GM12878 (cell line): ENCODE results near the gene DNAJC17. TPM values are rescaled to one million over a fixed set of nuclear protein-coding genes. Genes with fewer than 3 reads are reported as not detected.

Source experiments
- ATAC-seq: fragments of 200-7000 bp; cut with Tn5 transposase; 3 replicates; pipeline ENCODE4 v1.9.1; 2020; ENCODE audit warnings: mild to moderate bottlenecking, moderate library complexity
- BruUV-seq: library from RNA; stranded (reverse); fragments of 400-500 nt; replicated peaks from 2 replicates; lab custom pipeline; 2021; lab: Mats Ljungman, UMichigan
- CTCF ChIA-PET: fragments of 300-600 bp; sonication (Branson Sonifier 250); formaldehyde crosslinking; extraction: SDS; loops from one replicate; lab custom pipeline; 2021; ENCODE audit warnings: inconsistent platforms; lab: Yijun Ruan, JAX
- POLR2A ChIA-PET: fragments of 350-600 bp; formaldehyde crosslinking; extraction: SDS; loops from one replicate; lab custom pipeline; 2021; ENCODE audit warnings: inconsistent platforms; lab: Charles Lee
- RAD21 ChIA-PET: fragments of 300-600 bp; sonication (Branson Sonifier 250); formaldehyde crosslinking; loops from one replicate; lab custom pipeline; 2023; ENCODE audit warnings: antibody characterized with exemption; ENCODE audit not compliant: unreplicated experiment; lab: Charles Lee
- SMC1A ChIA-PET: fragments of 300-600 bp; sonication (Branson Sonifier 250); formaldehyde crosslinking; loops from one replicate; lab custom pipeline; 2023; ENCODE audit not compliant: unreplicated experiment, uncharacterized antibody; lab: Charles Lee
- DNase-seq: peaks from one replicate; pipeline ENCODE4 v3.0.0-alpha.2; 2011; ENCODE audit warnings: low read depth, low spot score
- FAIRE-seq: peaks from 3 replicates; lab custom pipeline; 2011; peaks lifted over from hg19 to GRCh38; lab: Jason Lieb, UNC
- H2AFZ ChIP-seq: 2 replicates; pipeline ENCODE4 v1.6.0; 2011; ENCODE audit warnings: low read depth, low read length, control low read depth; ENCODE audit not compliant: control insufficient read depth
- H3K27ac ChIP-seq: 2 replicates; pipeline ENCODE4 v1.5.1; 2011; ENCODE audit warnings: control low read depth; ENCODE audit not compliant: control insufficient read depth, insufficient read depth
- H3K27me3 ChIP-seq, 2 experiments: replicated peaks in 1 of 2; 2 replicates each; pipeline versions ENCODE4 v1.6.0 to v1.6.1; 2011; ENCODE audit warnings: low read length in 1 of 2; ENCODE audit not compliant: control insufficient read depth in 2 of 2, insufficient read depth in 2 of 2
- H3K36me3 ChIP-seq, 2 experiments: 2 replicates each; pipeline ENCODE4 v1.5.1; 2011; ENCODE audit warnings: low read length in 1 of 2; ENCODE audit not compliant: control insufficient read depth in 2 of 2, insufficient read depth in 2 of 2
- H3K4me1 ChIP-seq: 2 replicates; pipeline ENCODE4 v1.6.1; 2011; ENCODE audit warnings: mild to moderate bottlenecking, low read length, moderate library complexity, mixed read lengths; ENCODE audit not compliant: control insufficient read depth, insufficient read depth
- H3K4me2 ChIP-seq: 2 replicates; pipeline ENCODE4 v1.6.0; 2011; ENCODE audit warnings: control low read depth; ENCODE audit not compliant: control insufficient read depth, insufficient read depth
- H3K4me3 ChIP-seq: fragments of 200-600 bp; sonication (generic); 2 replicates; pipeline ENCODE4 v1.5.1; 2016
- H3K79me2 ChIP-seq: 2 replicates; pipeline ENCODE4 v1.6.0; 2011; ENCODE audit warnings: low read length; ENCODE audit not compliant: control insufficient read depth, insufficient read depth
- H3K9ac ChIP-seq: 2 replicates; pipeline ENCODE4 v1.8.0; 2011; ENCODE audit warnings: low read length, control low read depth, mixed read lengths; ENCODE audit not compliant: control insufficient read depth, insufficient read depth
- H3K9me3 ChIP-seq: replicated peaks from 3 replicates; pipeline ENCODE4 v1.5.1; 2011; ENCODE audit warnings: mild to moderate bottlenecking, low read length; ENCODE audit not compliant: control insufficient read depth, insufficient read depth
- H4K20me1 ChIP-seq: 2 replicates; pipeline ENCODE4 v1.6.0; 2011; ENCODE audit not compliant: control insufficient read depth, insufficient read depth
- ASH2L ChIP-seq: fragments of 300-600, 200-600 bp; sonication (generic); IDR thresholded peaks from 2 replicates; pipeline ENCODE4 v1.6.1; 2017; ENCODE audit warnings: low read depth, mild to moderate bottlenecking, borderline replicate concordance
- BMI1 ChIP-seq: fragments of 450-650 bp; IDR thresholded peaks from 2 replicates; pipeline ENCODE4 v1.6.1; 2016; ENCODE audit warnings: mild to moderate bottlenecking, moderate library complexity, borderline replicate concordance
- GATAD2B ChIP-seq: fragments of 450-650 bp; conservative IDR thresholded peaks from 2 replicates; pipeline ENCODE4 v1.6.1; 2017; ENCODE audit warnings: low read depth, mild to moderate bottlenecking, moderate library complexity
- LARP7 ChIP-seq: fragments of 450-650 bp; IDR thresholded peaks from 2 replicates; pipeline ENCODE4 v1.6.1; 2017; ENCODE audit warnings: mild to moderate bottlenecking
- PML ChIP-seq: IDR thresholded peaks from 2 replicates; pipeline ENCODE4 v1.6.1; 2012; ENCODE audit warnings: low read length, inconsistent platforms
- POU2F2 ChIP-seq: IDR thresholded peaks from 3 replicates; pipeline ENCODE4 v1.6.1; 2011; ENCODE audit warnings: low read depth, mild to moderate bottlenecking, low read length, borderline replicate concordance
- RUNX3 ChIP-seq: IDR thresholded peaks from 2 replicates; pipeline ENCODE4 v1.6.1; 2012; ENCODE audit warnings: low read length, inconsistent platforms
- SIX5 ChIP-seq: IDR thresholded peaks from 2 replicates; pipeline ENCODE4 v1.6.1; 2011; ENCODE audit warnings: mild to moderate bottlenecking, low read depth, low read length, moderate library complexity; ENCODE audit not compliant: severe bottlenecking
- SMAD1 ChIP-seq: fragments of 450-650 bp; IDR thresholded peaks from 2 replicates; pipeline ENCODE4 v1.6.1; 2018; ENCODE audit warnings: mild to moderate bottlenecking, low read depth; ENCODE audit not compliant: partially characterized antibody
- SMAD5 ChIP-seq: IDR thresholded peaks from 2 replicates; pipeline ENCODE4 v1.6.1; 2016; ENCODE audit warnings: antibody characterized with exemption, low read depth
- STAT1 ChIP-seq: fragments of 450-650 bp; conservative IDR thresholded peaks from 2 replicates; pipeline ENCODE4 v1.6.1; 2014; ENCODE audit warnings: antibody characterized with exemption, mild to moderate bottlenecking
- STAT3 ChIP-seq: IDR thresholded peaks from 2 replicates; pipeline ENCODE4 v1.6.1; 2011; ENCODE audit warnings: low read depth, low read length, improper control_type of control experiment
- TAF1 ChIP-seq: IDR thresholded peaks from 2 replicates; pipeline ENCODE4 v1.6.1; 2011; ENCODE audit warnings: mild to moderate bottlenecking, low read depth, low read length, borderline replicate concordance
- TCF7 ChIP-seq: IDR thresholded peaks from 2 replicates; pipeline ENCODE4 v1.6.1; 2014; ENCODE audit warnings: antibody characterized with exemption, borderline replicate concordance
- WGBS: methylation state at CpG from one replicate; pipeline ENCODE4 v1.1.6; 2016; ENCODE audit warnings: low lambda C conversion rate; ENCODE audit not compliant: insufficient replicate concordance, insufficient coverage; ENCODE audit errors: missing lambda C conversion rate; 5-methylcytosine and 5-hydroxymethylcytosine counted together
- in situ Hi-C: fragments of 300-500 bp; cut with MboI; formaldehyde crosslinking; loops from 9 replicates; pipeline ENCODE4 v1.14.3; 2018; ENCODE audit warnings: mixed read lengths
- intact Hi-C: fragments of 100-400 bp; cut with micrococcal nuclease; formaldehyde crosslinking; loops from one replicate; pipeline ENCODE4 v1.14.2; 2022; ENCODE audit not compliant: unreplicated experiment
- polyA plus RNA-seq, 11 experiments: library from polyadenylated mRNA; depleted of rRNA in 4 of 11; unstranded in 6 of 11; stranded (reverse) in 5 of 11; fragments of >200 nt; fragmentation: Nextera tagmentation in 4 of 11; fragmentation: Illumina TruSeq in 1 of 11; extraction: Ambion mirVana in 4 of 11; extraction: Trizol in 1 of 11; gene quantifications; 1 replicate in 1 of 11; 2 replicates in 10 of 11; pipeline versions ENCODE4 v1.2.1 to v1.2.3, GENCODE V29; 2011 to 2016; ENCODE audit warnings: inconsistent platforms in 2 of 11, missing spikeins in 2 of 11, low read depth in 1 of 11
- total RNA-seq, 4 experiments: library from RNA; depleted of rRNA in 3 of 4; stranded (reverse); fragments of >200 nt in 3 of 4; fragmentation: Illumina TruSeq in 1 of 4; extraction: Trizol in 1 of 4; gene quantifications; 2 replicates each; pipeline versions ENCODE4 v1.2.1 to v1.2.3, GENCODE V29; 2013 to 2021
- TF ChIP-seq, protein P1 (sequence below): fragments of 450-650 bp; IDR thresholded peaks from 2 replicates; pipeline ENCODE4 v1.6.1; 2016; ENCODE audit warnings: mild to moderate bottlenecking
- TF ChIP-seq, protein P2 (sequence below): fragments of 450-650 bp; IDR thresholded peaks from 2 replicates; pipeline ENCODE4 v1.6.1; 2017; ENCODE audit warnings: borderline replicate concordance
- TF ChIP-seq, protein P3 (sequence below): fragments of 450-650 bp; formaldehyde crosslinking; IDR thresholded peaks from 2 replicates; pipeline ENCODE4 v1.4.0; 2020; ENCODE audit warnings: mild to moderate bottlenecking, moderate library complexity

The DNAJC17 gene
- total and polyA plus RNA-seq, 10 of the 15 experiments (the other 5 are each of a cell fraction or from before 2014, with no cell fraction given) = 6.1 to 62.8 (median 45.4) TPM

DNA sequence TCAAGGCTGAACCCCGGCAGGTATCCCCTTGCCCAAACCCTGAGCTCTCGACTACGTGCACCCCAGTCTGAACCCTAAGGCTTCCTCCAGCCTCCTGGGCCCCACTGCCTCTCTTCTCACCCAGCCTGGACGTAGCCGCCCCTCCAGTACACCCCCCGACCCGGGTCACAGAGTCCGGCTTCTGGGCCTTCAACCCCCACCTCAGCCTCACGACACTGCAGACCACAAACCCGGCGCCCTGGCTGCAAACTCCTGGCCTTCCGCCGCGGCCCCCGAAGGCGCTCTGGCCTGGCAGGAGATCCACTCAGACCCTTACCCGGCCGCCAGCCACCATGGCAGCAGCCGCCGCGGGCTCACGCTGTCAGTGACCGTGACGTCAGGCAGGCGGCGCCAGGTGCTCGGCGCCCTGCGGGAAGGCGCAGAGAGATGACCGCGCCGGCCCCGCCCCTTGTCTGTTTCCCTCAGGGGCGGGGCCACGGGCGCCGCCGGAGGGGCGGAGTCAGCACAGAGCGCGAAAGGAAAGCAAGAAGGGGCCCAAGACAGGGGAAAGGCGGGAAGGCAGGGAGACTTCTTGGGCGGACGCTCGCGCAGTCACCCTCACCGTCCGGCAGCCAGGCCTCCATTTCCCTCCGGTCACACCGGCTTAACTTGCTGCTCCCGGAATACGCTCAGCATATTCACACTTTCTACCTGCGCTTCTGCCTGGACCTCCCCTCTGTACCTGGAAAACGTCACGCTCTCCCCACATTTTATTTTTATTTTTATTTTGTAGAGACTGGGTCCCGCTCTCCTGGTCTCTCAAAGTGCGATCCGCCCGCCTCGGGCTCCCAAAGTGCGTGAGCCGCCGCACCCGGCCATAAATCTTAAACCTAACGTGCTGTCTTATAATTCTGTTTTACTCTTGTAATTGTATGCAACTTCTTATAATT lies 52.1 kb downstream of the DNAJC17 start, which contains the start of gene RMDN3:
RMDN3 (minus strand) TSS at position 372 of the 929 bp plus-strand sequence. CDS start 471 bp downstream, outside the sequence.
- peak; percentile 89 for ATAC-seq
- H3K79me2 ChIP-seq = peaks cover 21% of the 10 kb centered on the region
- H3K27me3 ChIP-seq = no peaks in the 10 kb centered on the region
- ChIA-PET POLR2A (interaction anchor here (1.4 to 2.1 kb wide), 3 partner anchors 10 to 60 kb away, joined by 4 to 12 read pairs (median 8); partner anchors contain the start of genes C15orf62 and RAD51), RAD21 (no interaction called here), CTCF (interaction anchor here (1.4 to 1.7 kb wide), 2 partner anchors 11 to 15 kb away, joined by 4 read pairs; partner anchors contain the start of gene C15orf62), SMC1A (interaction anchor here (1.8 kb wide), 1 partner anchor 10 kb away, joined by 6 read pairs; no protein-coding TSS in a partner anchor)
- in situ Hi-C loops (loop anchor here (5.0 kb wide), 1 partner anchor 58 kb away; the partner anchor contains the start of gene RAD51), intact Hi-C loops (loop anchor here (1.0 to 5.0 kb wide), 3 partner anchors 60 to 163 kb away; partner anchors contain the start of genes KNL1, RAD51 and VPS18)
- peak within 1 kb of the TSS; percentile 94 for H2AFZ ChIP-seq
- H4K20me1 ChIP-seq = no peaks in the 10 kb centered on the region
- WGBS = under 1% methylated on average over 66 of the region's 66 CpGs
- DNase-seq = peak; percentile 69
- TSS peak; percentile 99 for BruUV-seq
- H3K9ac ChIP-seq = peak within 1 kb of the TSS; percentile 86
- H3K9me3 ChIP-seq = no peaks in the 10 kb centered on the region
- peak within 1 kb of the TSS; percentile 86 for H3K27ac ChIP-seq
- H3K4me1 ChIP-seq = peaks cover 3% of the 10 kb centered on the region
- peak; percentile 71 for FAIRE-seq
- peak within 1 kb of the TSS; percentile 91 for H3K4me3 ChIP-seq
- H3K4me2 ChIP-seq = peak within 1 kb of the TSS; percentile 88
- H3K36me3 ChIP-seq = peaks cover 3 to 6% of the 10 kb centered on the region in 2 experiments; a peak in 3 of 4 replicates
- TF ChIP-seq SMAD5 (0 out of 2 replicates have a peak, but pooled peaks have one; percentile 54), GATAD2B (peak; percentile 40; the same call in 1 of the 2 replicates), PML (peak; percentile 77; the same call in 1 of the 2 replicates), BMI1 (no peak), TCF7 (no peak), SIX5 (peak; percentile 51), SMAD1 (peak; percentile 37), RUNX3 (peak; percentile 75), ASH2L (no peak), POU2F2 (no peak), STAT1 (peak; percentile 98), TAF1 (peak; percentile 81), STAT3 (no peak), LARP7 (peak; percentile 71; the same call in 1 of the 2 replicates)
- TF ChIP-seq, protein P1, sequence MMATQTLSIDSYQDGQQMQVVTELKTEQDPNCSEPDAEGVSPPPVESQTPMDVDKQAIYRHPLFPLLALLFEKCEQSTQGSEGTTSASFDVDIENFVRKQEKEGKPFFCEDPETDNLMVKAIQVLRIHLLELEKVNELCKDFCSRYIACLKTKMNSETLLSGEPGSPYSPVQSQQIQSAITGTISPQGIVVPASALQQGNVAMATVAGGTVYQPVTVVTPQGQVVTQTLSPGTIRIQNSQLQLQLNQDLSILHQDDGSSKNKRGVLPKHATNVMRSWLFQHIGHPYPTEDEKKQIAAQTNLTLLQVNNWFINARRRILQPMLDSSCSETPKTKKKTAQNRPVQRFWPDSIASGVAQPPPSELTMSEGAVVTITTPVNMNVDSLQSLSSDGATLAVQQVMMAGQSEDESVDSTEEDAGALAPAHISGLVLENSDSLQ = peak; percentile 74
- TF ChIP-seq, protein P2, sequence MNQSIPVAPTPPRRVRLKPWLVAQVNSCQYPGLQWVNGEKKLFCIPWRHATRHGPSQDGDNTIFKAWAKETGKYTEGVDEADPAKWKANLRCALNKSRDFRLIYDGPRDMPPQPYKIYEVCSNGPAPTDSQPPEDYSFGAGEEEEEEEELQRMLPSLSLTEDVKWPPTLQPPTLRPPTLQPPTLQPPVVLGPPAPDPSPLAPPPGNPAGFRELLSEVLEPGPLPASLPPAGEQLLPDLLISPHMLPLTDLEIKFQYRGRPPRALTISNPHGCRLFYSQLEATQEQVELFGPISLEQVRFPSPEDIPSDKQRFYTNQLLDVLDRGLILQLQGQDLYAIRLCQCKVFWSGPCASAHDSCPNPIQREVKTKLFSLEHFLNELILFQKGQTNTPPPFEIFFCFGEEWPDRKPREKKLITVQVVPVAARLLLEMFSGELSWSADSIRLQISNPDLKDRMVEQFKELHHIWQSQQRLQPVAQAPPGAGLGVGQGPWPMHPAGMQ = no peak
- TF ChIP-seq, protein P3, sequence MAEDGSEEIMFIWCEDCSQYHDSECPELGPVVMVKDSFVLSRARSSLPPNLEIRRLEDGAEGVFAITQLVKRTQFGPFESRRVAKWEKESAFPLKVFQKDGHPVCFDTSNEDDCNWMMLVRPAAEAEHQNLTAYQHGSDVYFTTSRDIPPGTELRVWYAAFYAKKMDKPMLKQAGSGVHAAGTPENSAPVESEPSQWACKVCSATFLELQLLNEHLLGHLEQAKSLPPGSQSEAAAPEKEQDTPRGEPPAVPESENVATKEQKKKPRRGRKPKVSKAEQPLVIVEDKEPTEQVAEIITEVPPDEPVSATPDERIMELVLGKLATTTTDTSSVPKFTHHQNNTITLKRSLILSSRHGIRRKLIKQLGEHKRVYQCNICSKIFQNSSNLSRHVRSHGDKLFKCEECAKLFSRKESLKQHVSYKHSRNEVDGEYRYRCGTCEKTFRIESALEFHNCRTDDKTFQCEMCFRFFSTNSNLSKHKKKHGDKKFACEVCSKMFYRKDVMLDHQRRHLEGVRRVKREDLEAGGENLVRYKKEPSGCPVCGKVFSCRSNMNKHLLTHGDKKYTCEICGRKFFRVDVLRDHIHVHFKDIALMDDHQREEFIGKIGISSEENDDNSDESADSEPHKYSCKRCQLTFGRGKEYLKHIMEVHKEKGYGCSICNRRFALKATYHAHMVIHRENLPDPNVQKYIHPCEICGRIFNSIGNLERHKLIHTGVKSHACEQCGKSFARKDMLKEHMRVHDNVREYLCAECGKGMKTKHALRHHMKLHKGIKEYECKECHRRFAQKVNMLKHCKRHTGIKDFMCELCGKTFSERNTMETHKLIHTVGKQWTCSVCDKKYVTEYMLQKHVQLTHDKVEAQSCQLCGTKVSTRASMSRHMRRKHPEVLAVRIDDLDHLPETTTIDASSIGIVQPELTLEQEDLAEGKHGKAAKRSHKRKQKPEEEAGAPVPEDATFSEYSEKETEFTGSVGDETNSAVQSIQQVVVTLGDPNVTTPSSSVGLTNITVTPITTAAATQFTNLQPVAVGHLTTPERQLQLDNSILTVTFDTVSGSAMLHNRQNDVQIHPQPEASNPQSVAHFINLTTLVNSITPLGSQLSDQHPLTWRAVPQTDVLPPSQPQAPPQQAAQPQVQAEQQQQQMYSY (CRISPR knock-in tag) = no peak
